GM12875 (cell line): Measurements from ENCODE around the gene LPAR5.

Experiments used
- H3K4me3 ChIP-seq: one replicate; pipeline ENCODE4 v1.5.1; 2011; ENCODE audit warnings: low read depth, low read length, control low read depth
- CTCF ChIP-seq: IDR thresholded peaks from 2 replicates; pipeline ENCODE4 v1.5.1; 2011; ENCODE audit warnings: low read depth, mild to moderate bottlenecking, control low read depth, inconsistent platforms, low read length, moderate library complexity, borderline replicate concordance; ENCODE audit not compliant: insufficient read depth

Gene LPAR5

GRCh38 chr12:6662906-6663742 lies 27.4 kb upstream of the LPAR5 start, which contains the start of gene ING4:
TSS of gene ING4 (minus strand) at chr12:6663119. CDS start at chr12:6663101, 18 bp downstream.
- H3K4me3 ChIP-seq, result peak within 1 kb of the TSS; percentile 72
- TF ChIP-seq CTCF, result no peak

GRCh38 chr12:6662602-6662905 lies 26.8 kb upstream of the LPAR5 start:
- no peak for TF ChIP-seq CTCF
- H3K4me3 ChIP-seq, result peak overlapping the region; percentile 72

DNA sequence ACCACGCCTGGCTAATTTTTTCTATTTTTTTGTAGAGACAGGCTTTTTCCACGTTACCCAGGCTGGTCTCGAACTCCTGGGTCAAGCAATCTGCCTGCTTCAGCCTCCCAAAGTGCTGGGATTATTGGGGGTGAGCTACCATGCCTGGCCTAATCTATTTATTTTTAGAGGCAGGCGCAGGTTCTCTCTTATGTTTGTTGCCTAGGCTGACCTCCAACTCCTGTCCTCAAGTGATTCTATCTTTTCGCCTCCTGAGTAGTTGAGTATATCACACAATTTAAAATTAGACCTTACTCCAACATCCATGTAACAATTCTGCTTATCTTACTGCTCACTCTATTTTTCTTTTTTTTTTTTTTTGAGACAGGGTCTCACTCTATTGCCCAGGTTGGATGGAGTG lies 18.2 kb upstream of the LPAR5 start:
- H3K4me3 ChIP-seq, result no peak overlapping the region
- TF ChIP-seq CTCF, result no peak

DNA sequence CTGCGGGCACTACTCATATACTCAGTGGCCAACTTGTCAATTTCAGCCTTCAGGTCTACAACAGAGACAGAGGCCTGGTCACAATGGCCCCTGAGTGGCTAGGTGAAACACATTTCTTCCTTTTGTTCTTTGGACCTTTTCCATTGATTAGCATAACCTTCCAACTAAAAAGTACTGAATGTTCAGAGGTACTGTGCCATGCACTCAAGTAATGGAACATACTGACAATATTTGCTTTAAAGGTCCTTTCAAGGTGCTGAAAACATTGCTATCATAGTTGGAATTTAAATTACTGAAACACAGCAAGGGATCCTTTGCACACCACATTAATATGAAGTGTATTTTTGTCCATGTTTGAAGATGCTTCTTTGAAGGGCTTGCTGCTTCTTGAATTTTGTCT lies 17.6 kb upstream of the LPAR5 start:
- no peak for TF ChIP-seq CTCF
- no peak overlapping the region for H3K4me3 ChIP-seq

DNA sequence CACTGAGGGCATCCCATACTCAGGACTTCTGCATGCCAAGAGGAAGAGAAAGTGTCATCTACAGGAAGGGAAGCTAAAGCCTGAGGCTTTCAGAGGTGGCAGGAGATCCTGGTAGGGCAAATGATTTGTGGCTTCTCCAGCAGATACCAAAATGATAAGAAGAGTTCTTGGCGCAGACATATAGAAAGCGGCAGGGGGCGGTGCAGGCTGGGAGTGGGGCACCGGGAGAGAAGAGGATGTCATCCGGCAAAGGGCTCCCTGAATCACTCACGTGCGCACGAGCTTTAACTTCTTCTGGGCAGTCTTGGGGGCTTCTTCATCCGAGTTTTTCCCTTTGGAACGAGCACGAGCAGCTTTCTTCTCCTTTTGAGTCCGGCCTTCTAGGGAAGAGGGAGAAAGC lies 16.6 kb upstream of the LPAR5 start:
- no peak for TF ChIP-seq CTCF
- no peak overlapping the region for H3K4me3 ChIP-seq

DNA sequence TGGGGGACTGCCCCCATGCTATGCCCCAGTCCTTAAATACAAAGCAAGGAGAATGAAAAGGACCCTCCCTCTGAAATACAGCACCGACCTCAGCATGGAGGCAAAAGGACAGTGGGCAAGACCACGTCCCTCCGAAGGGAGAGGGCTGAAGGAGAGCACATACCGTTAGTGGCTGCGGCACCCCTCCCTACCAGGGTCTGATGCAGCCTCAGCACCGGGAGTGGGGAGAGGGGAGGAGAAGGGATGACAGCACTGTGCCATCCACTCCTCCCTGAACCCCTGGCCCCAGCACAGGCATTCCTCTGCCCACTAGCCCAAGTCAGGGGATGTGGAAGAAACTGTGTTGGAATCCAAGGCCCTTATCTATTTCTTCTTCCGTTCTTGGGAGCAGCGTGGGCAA lies 15.1 kb upstream of the LPAR5 start:
- H3K4me3 ChIP-seq, result no peak overlapping the region
- TF ChIP-seq CTCF, result no peak

DNA sequence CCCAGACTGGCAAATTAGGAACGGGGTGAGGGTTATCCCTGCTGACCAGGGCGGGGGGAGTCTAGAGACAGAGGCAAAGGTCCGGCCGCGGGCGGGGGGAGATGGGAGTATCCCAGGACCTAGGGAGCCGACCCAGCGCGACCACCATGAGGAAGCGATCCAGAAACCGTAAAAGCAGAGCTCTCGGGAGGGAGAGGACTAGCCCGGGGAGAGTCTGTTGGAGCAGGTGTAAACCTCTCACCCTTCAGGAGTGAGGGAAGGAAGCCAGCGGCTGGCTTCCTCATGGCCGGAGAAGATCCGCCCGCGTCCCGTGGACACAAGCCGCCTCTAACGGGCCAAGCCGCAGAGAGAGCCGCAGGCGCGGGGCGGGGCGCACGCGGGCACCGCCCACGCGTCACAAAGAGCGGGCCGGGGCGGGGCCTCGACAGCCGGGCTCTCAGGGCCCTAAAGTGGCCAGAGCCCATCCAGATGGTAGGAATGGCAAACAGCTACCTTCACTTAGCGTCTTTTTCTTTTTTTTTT lies 11.4 kb upstream of the LPAR5 start, which contains the start of gene ACRBP:
Gene ACRBP, minus strand, starts transcription at position 350 of the 522 bp plus-strand sequence. Its CDS starts 66 bp downstream, at position 284.
- no peak within 1 kb of the TSS for H3K4me3 ChIP-seq
- TF ChIP-seq CTCF, result no peak
